Spleen (tissue), 7 donors: ENCODE measurements around the gene STRN4.

Experiments used
- POLR2AphosphoS5 ChIP-seq, 3 donors: sonication (generic); formaldehyde crosslinking; IDR thresholded peaks; one replicate each; pipeline ENCODE4 v1.5.1; 2017; ENCODE audit warnings: antibody characterized with exemption in 3 of 3
- TF ChIP-seq, protein P1 (sequence below), 11 experiments: fragments of 200-600 bp in 7 of 11; fragments of 450-650 bp in 4 of 11; sonication (generic) in 4 of 11; IDR thresholded peaks in 8 of 11; conservative IDR thresholded peaks in 3 of 11; 1 replicate in 7 of 11; 2 replicates in 4 of 11; pipeline versions ENCODE4 v1.4.0 to v1.8.0; 2016 to 2021; ENCODE audit warnings: antibody characterized with exemption in 11 of 11, inconsistent platforms in 4 of 11, mild to moderate bottlenecking in 1 of 11
- donor health status: DM: no; HTN: no; CAD: no; lungs with moderate emphysema.
- donor health status: DM: no; HTN: no; CAD: no.
- donor health status: DM: no; HTN: no; CAD: no.

DNA sequence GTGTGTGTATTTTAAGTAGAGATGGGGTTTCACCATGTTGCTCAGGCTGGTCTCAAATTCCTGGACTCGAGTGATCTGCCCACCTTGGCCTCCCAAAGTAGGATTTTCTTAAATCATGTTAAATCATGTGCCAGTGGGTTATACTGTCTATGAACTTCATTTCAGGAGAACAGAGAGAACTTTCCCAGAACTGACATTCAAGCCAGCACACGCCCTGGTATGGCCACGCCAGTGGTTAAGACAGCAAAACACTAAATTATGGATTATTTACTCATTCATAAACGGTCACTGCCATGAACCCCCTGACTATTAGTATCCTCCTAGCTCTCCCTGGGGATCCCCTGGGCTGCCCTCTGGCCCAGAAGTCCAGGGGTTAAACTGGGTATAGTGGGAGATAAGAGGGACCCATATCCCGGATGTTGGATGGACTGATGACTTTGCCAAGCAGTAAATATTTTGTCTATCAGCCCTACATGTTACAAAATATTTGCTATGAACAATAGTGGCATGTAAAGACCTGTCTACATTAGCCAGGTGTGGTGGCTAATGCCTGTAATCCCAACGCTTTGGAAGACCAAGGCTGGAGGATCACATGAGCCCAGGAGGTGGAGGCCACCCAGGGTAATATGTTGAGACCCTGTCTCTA lies 16.1 kb upstream of the STRN4 start:
- TF ChIP-seq, protein P1, sequence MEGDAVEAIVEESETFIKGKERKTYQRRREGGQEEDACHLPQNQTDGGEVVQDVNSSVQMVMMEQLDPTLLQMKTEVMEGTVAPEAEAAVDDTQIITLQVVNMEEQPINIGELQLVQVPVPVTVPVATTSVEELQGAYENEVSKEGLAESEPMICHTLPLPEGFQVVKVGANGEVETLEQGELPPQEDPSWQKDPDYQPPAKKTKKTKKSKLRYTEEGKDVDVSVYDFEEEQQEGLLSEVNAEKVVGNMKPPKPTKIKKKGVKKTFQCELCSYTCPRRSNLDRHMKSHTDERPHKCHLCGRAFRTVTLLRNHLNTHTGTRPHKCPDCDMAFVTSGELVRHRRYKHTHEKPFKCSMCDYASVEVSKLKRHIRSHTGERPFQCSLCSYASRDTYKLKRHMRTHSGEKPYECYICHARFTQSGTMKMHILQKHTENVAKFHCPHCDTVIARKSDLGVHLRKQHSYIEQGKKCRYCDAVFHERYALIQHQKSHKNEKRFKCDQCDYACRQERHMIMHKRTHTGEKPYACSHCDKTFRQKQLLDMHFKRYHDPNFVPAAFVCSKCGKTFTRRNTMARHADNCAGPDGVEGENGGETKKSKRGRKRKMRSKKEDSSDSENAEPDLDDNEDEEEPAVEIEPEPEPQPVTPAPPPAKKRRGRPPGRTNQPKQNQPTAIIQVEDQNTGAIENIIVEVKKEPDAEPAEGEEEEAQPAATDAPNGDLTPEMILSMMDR (IDR thresholded peaks at IDR 0.05 in 8 of 11, conservative IDR thresholded peaks at IDR 0.05 in 3 of 11): no peak
- TF ChIP-seq POLR2AphosphoS5 (IDR thresholded peaks at IDR 0.05): no peak
